GM19328 (cell line): Measurements from ENCODE around the gene UEVLD.

Source experiments
- ATAC-seq: cut with Tn5 transposase; IDR thresholded peaks from one replicate; pipeline ENCODE4 v1.9.1; 2021; ENCODE audit warnings: mild to moderate bottlenecking, moderate library complexity; ENCODE audit not compliant: unreplicated experiment

UEVLD gene

GRCh38 chr11:18502352-18502751 lies 86.2 kb downstream of the UEVLD start:
- ATAC-seq: no peak

GRCh38 chr11:18501629-18502028 lies 86.9 kb downstream of the UEVLD start:
- no peak for ATAC-seq

- ATAC-seq: no peak
These were observed 90.5 kb downstream of the UEVLD start for GRCh38 chr11:18498039-18498438.

- ATAC-seq: no peak
These were observed 92.8 kb downstream of the UEVLD start for GRCh38 chr11:18495703-18496102.

GRCh38 chr11:18495271-18495670 lies 93.3 kb downstream of the UEVLD start:
- no peak for ATAC-seq

- no peak for ATAC-seq
These were observed 95.2 kb downstream of the UEVLD start for GRCh38 chr11:18493310-18493709.

GRCh38 chr11:18492888-18493287 lies 95.6 kb downstream of the UEVLD start:
- ATAC-seq: no peak

- no peak for ATAC-seq
These were observed 96.6 kb downstream of the UEVLD start for GRCh38 chr11:18491924-18492323.

- no peak for ATAC-seq
These were observed 97.6 kb downstream of the UEVLD start for GRCh38 chr11:18490736-18491485.

GRCh38 chr11:18490319-18490718 lies 98.2 kb downstream of the UEVLD start:
- no peak for ATAC-seq

GRCh38 chr11:18485913-18486528 lies 102.5 kb downstream of the UEVLD start:
- ATAC-seq: no peak
